ENCODE results near the gene SZRD1. TPM values are rescaled to one million over a fixed set of nuclear protein-coding genes. Genes with fewer than 3 reads are reported as not detected.

SZRD1 gene
- total and polyA plus RNA-seq, 2 donors (not counting 1 experiment from before 2014, with no cell fraction given), result 30.1 to 95.1 TPM

DNA sequence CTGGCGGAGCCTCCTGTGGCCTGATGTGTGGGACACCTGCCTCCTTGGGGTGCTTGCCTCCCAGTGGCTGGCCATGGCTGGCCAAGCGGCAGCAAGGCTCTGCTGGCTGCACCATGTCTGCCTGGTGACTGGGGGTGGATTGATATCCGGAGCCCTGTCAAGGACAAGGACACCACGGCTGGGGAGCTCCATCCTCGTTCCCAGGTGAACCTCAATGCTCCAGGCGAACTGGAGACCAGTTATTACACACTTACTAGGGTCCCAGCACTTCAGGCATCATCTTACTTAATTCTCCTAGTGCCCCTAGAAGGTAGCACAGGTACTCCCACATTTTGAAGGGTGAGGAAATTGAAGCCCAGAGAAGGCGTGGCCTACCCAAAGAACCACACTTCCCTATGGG is 55.0 kb downstream of the SZRD1 start:
- H3K27ac ChIP-seq (ENCODE audit: insufficient read depth, low read length), result no peak overlapping the region
- no peak overlapping the region for H2AFZ ChIP-seq (ENCODE audit: low read length)
- no peaks in the 10 kb centered on the region for H4K20me1 ChIP-seq (ENCODE audit: control insufficient read depth, extremely low read depth, insufficient read depth, low read length)
- no peak overlapping the region for H3K9ac ChIP-seq (ENCODE audit: insufficient read depth, low read length)
- H3K27me3 ChIP-seq (ENCODE audit: control insufficient read depth, insufficient read depth, low read length), result no peaks in the 10 kb centered on the region
- no peak overlapping the region for H3K4me3 ChIP-seq (replicated peaks in 1 of 4; ENCODE audit: control extremely low read depth in 1 of 4, insufficient read depth in 1 of 4, low read depth in 3 of 4, low read length in 4 of 4)
- no peaks in the 10 kb centered on the region for H3K9me3 ChIP-seq (ENCODE audit: control insufficient read depth, insufficient read depth, low read depth, low read length)
- no peak for DNase-seq (ENCODE audit: low read depth in 2 of 2)
- no peaks in the 10 kb centered on the region for H3K36me3 ChIP-seq (ENCODE audit: control insufficient read depth, insufficient read depth, low read length)
- H3K79me2 ChIP-seq (ENCODE audit: control insufficient read depth, insufficient read depth, low read length), result no peaks in the 10 kb centered on the region
- TF ChIP-seq EZH2 (IDR thresholded peaks at IDR 0.05; ENCODE audit: low read length, missing control alignments), result no peak
- TF ChIP-seq, protein P1, sequence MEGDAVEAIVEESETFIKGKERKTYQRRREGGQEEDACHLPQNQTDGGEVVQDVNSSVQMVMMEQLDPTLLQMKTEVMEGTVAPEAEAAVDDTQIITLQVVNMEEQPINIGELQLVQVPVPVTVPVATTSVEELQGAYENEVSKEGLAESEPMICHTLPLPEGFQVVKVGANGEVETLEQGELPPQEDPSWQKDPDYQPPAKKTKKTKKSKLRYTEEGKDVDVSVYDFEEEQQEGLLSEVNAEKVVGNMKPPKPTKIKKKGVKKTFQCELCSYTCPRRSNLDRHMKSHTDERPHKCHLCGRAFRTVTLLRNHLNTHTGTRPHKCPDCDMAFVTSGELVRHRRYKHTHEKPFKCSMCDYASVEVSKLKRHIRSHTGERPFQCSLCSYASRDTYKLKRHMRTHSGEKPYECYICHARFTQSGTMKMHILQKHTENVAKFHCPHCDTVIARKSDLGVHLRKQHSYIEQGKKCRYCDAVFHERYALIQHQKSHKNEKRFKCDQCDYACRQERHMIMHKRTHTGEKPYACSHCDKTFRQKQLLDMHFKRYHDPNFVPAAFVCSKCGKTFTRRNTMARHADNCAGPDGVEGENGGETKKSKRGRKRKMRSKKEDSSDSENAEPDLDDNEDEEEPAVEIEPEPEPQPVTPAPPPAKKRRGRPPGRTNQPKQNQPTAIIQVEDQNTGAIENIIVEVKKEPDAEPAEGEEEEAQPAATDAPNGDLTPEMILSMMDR (conservative IDR thresholded peaks at IDR 0.05 in 1 of 2, IDR thresholded peaks at IDR 0.05 in 1 of 2; ENCODE audit: low read depth in 1 of 2, low read length in 2 of 2), result no peak
- H3K4me1 ChIP-seq (ENCODE audit: control insufficient read depth, extremely low read depth, insufficient read depth, low read length), result no peaks in the 10 kb centered on the region
- no peak overlapping the region for H3K4me2 ChIP-seq (ENCODE audit: extremely low read depth, insufficient read depth, low read length)

DNA sequence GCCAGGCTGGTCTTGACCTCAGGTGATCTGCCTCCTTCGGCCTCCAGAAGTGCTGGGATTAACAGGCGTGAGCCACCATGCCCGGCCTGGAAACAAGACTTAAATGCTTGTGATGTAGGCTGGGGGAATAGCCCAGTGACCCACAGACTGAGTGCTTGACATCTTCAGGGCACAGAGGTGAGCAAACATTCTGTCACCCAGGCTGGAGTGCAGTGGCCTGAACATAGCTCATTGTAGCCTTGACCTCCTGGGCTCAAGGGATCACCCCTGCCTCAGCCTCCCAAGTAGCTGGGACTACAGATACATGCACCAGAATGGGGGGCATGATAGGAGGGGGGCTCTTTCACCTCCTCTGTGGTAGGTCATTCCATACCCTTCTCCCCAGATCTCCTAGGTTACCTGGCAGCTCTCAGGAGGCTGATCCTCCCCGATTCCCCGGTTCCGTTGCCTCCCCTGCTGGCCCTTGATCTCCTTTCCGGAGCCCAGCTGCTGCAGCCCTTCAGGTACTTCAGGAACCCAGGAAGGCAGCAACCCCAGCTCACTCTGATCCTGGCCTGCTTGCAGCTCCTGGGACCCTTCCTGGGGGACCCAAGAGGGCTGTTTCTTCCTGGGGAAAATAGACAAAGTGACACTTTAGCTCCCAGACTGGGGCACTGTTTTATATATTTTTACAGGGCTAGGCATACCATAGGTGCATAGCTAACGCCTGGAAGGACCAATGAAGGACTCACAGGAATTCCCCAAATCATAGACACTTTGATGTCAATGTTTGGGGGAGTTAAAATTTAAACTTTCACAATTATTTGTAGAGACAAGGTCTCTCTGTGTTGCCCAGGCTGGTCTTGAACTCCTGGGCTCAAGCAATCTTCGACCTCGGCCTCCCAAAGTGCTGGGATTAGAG is 58.3 kb downstream of the SZRD1 start:
- Histone ChIP-seq H3K9me3 (ENCODE audit: control insufficient read depth, insufficient read depth, low read depth, low read length) (no peaks in the 10 kb centered on the region), H3K4me3 (replicated peaks in 1 of 4; ENCODE audit: control extremely low read depth in 1 of 4, insufficient read depth in 1 of 4, low read depth in 3 of 4, low read length in 4 of 4) (no peak overlapping the region), H3K27me3 (ENCODE audit: control insufficient read depth, insufficient read depth, low read length) (no peaks in the 10 kb centered on the region), H2AFZ (ENCODE audit: low read length) (no peak overlapping the region), H3K9ac (ENCODE audit: insufficient read depth, low read length) (no peak overlapping the region), H3K4me1 (ENCODE audit: control insufficient read depth, extremely low read depth, insufficient read depth, low read length) (no peaks in the 10 kb centered on the region), H3K36me3 (ENCODE audit: control insufficient read depth, insufficient read depth, low read length) (no peaks in the 10 kb centered on the region), H4K20me1 (ENCODE audit: control insufficient read depth, extremely low read depth, insufficient read depth, low read length) (no peaks in the 10 kb centered on the region), H3K27ac (ENCODE audit: insufficient read depth, low read length) (no peak overlapping the region), H3K79me2 (ENCODE audit: control insufficient read depth, insufficient read depth, low read length) (no peaks in the 10 kb centered on the region), H3K4me2 (ENCODE audit: extremely low read depth, insufficient read depth, low read length) (no peak overlapping the region)
- DNase-seq (ENCODE audit: low read depth in 2 of 2), result no peak
- TF ChIP-seq, protein P1 (conservative IDR thresholded peaks at IDR 0.05 in 1 of 2, IDR thresholded peaks at IDR 0.05 in 1 of 2; ENCODE audit: low read depth in 1 of 2, low read length in 2 of 2), result no peak
- no peak for TF ChIP-seq EZH2 (IDR thresholded peaks at IDR 0.05; ENCODE audit: low read length, missing control alignments)

DNA sequence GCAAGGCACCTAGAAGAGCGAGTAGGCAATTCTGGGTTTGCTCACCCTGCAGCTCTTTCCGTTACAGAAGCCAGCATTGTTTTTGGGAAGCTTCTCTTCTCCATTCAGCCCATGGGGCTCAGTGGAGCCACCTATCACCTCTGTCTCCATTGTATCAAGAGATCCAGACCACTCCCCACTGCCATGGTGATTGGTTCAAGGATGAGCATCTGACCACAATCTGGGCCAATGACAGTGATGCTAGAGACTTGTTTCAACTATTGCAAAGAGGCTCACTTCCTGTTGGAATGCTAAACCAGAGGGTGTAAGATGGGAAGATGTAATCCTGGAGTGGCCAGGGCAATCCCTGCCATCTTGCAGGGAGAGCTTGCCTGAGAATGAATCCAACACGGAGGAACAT is 63.6 kb downstream of the SZRD1 start:
- no peak overlapping the region for H3K9ac ChIP-seq (ENCODE audit: insufficient read depth, low read length)
- TF ChIP-seq EZH2 (IDR thresholded peaks at IDR 0.05; ENCODE audit: low read length, missing control alignments), result no peak
- TF ChIP-seq, protein P1 (conservative IDR thresholded peaks at IDR 0.05 in 1 of 2, IDR thresholded peaks at IDR 0.05 in 1 of 2; ENCODE audit: low read depth in 1 of 2, low read length in 2 of 2), result no peak
- H3K27me3 ChIP-seq (ENCODE audit: control insufficient read depth, insufficient read depth, low read length), result peaks cover 2% of the 10 kb centered on the region
- no peak for DNase-seq (ENCODE audit: low read depth in 2 of 2)
- no peak overlapping the region for H3K4me2 ChIP-seq (ENCODE audit: extremely low read depth, insufficient read depth, low read length)
- no peaks in the 10 kb centered on the region for H3K36me3 ChIP-seq (ENCODE audit: control insufficient read depth, insufficient read depth, low read length)
- H2AFZ ChIP-seq (ENCODE audit: low read length), result no peak overlapping the region
- no peaks in the 10 kb centered on the region for H3K9me3 ChIP-seq (ENCODE audit: control insufficient read depth, insufficient read depth, low read depth, low read length)
- H3K4me1 ChIP-seq (ENCODE audit: control insufficient read depth, extremely low read depth, insufficient read depth, low read length), result no peaks in the 10 kb centered on the region
- H4K20me1 ChIP-seq (ENCODE audit: control insufficient read depth, extremely low read depth, insufficient read depth, low read length), result no peaks in the 10 kb centered on the region
- H3K79me2 ChIP-seq (ENCODE audit: control insufficient read depth, insufficient read depth, low read length), result no peaks in the 10 kb centered on the region
- no peak overlapping the region for H3K27ac ChIP-seq (ENCODE audit: insufficient read depth, low read length)
- no peak overlapping the region for H3K4me3 ChIP-seq (replicated peaks in 1 of 4; ENCODE audit: control extremely low read depth in 1 of 4, insufficient read depth in 1 of 4, low read depth in 3 of 4, low read length in 4 of 4)

Measured in fibroblast of lung (primary cell).